Hippocampal formation (tissue), 2 donors: Measurements from ENCODE around the gene TRDN.

Experiments used
- DNase-seq, 2 donors: peaks; one replicate each; lab custom pipeline; 2025; lab: John Stamatoyannopoulos, UW

Gene TRDN, protein sequence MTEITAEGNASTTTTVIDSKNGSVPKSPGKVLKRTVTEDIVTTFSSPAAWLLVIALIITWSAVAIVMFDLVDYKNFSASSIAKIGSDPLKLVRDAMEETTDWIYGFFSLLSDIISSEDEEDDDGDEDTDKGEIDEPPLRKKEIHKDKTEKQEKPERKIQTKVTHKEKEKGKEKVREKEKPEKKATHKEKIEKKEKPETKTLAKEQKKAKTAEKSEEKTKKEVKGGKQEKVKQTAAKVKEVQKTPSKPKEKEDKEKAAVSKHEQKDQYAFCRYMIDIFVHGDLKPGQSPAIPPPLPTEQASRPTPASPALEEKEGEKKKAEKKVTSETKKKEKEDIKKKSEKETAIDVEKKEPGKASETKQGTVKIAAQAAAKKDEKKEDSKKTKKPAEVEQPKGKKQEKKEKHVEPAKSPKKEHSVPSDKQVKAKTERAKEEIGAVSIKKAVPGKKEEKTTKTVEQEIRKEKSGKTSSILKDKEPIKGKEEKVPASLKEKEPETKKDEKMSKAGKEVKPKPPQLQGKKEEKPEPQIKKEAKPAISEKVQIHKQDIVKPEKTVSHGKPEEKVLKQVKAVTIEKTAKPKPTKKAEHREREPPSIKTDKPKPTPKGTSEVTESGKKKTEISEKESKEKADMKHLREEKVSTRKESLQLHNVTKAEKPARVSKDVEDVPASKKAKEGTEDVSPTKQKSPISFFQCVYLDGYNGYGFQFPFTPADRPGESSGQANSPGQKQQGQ

DNA sequence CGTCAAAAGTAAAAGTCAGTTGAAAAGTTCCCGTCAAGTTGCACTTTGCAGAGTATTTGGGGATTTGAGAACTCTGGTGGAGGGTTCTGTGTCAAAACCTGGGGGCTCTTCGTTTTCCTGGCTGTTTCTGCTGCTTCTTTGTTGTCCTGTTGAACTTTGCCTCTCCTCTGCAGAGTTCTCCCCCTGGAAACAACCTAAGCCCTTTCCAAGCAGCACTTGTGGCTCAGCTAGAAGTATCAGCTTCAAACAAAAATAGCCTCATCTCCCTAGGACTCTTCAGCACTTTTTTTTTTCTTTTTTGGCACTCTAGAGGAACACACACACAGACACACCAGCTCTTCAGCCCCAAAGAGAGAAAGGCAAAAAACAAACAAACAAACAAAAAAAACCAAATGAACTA is at the start of gene TRDN:
Gene TRDN (minus strand): TSS at position 169 of the 400 bp plus-strand sequence. CDS start 175 bp downstream, outside the sequence.
- DNase-seq, result no peak

DNA sequence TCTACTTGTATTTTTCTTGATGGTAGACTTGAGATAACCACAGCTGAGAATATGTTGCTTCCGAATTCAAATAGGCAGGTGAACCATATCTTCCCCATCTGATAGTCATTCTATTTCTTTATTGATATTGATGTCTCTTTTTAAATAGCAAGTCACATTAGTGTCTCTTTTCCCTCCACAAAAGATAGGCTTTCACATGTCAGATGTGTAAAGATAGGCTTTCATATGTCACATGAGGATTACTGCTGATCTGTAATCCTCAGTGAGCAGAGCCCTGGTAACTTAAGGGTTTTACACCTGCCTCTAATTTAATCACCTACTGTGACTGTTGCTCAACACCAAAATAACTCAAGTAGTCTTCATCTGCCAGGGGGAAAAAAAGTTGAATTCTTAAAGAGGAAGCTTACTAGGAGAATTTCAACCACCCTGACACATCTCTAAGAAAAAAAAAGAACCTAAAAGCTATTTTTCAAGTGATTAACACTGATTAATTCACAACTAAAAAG is 45.3 kb upstream of the TRDN start:
- no peak for DNase-seq

DNA sequence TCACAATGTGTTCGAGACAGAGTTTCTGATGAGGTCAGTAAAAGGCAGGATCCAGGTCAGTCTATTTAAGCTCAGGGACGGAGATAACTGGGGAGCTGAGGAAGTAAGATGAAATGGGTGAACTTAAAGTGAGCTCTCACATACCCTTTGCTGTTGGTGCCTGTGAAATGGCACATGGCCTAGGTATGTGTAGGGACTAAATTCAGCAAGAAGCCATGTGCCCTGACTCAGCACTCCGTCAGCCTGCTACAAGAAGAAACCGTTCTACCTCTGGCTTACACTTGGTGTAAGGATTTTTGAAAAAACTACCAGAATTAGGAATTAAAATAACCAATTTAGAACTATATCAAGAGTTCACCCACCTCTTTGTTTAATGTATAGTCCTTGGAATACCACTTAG is 41.1 kb upstream of the TRDN start:
- no peak for DNase-seq

DNA sequence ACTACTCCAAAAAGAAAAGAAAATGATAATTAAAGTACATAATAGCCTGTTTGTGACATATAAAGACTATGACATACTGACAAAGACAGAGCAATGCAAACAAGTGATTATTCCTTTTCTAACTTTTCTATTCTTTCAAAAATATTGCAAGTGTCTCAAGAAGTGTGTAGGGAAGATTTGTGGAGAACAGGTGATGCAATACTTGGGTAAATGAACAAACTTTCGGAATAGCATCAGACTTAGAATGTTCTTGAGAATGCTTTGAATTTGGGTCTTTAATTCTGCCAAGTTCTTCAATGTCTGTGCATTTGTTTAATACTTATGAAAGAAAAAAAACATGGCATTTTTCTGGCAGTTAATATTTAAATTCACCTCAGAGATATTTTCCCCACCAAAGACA is 40.0 kb upstream of the TRDN start:
- DNase-seq, result no peak

DNA sequence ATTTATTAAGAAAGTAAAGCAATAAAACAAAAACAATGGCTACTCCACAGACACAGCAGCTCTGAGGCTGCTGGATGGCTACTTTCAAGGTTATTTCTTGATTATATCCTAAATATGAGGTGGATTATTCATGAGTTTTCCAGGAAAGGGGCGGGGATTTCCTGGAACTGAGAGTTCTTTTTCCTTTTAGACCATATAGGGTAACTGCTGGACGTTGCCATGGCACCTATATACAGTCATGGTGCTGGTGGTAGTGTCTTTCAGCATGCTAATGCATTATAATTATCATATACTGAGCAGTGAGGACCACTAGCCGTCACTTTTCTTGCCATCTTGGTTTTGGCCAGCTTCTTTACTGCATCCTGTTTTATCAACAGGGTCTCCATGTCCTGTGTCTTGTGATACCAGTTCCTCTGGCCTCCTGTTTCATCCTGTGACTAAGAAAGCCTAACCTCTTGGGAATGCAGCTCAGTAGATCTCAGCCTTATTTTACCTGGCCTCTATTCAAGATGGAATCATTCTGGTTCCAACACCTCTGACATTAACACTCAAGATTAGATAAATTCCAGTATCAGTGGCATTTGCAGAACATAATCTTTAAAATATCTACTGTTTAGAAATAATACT is 32.3 kb upstream of the TRDN start:
- no peak for DNase-seq

DNA sequence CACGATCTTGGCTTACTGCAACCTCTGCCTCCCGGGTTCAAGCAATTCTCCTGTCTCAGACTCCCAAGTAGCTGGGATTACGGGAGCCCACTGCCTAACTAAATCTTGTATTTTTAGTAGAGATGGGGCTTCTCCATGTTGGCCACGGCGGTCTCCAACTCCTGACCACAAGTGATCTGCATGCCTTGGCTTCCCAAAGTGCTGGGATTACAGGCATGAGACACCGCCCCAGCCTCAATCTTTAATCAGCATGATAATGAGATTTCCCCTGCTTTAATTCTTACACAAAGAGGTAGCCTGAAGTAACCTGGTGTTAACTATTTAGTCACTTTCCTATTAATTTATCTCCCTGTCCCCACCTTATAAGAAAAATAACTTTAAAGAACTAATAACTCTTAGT is 31.3 kb upstream of the TRDN start:
- DNase-seq, result no peak

DNA sequence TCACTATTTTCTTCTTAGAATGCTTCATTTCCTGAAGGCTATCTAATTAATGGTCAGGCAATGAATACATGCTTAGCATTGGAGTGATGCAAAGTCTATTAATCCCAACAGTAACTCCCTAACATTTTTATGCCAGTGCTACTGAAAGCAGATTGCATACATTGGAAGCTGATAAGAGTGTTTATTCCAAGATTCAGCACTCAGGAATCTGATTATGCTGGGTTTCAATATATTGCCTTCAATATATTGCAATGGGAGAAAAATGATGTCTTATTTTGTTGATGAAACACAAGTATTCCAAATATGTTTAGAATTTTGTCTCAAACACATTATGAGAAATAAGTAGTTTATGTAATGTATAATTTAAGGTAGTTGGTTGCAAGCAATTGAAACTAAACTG is 26.7 kb upstream of the TRDN start:
- DNase-seq, result no peak

DNA sequence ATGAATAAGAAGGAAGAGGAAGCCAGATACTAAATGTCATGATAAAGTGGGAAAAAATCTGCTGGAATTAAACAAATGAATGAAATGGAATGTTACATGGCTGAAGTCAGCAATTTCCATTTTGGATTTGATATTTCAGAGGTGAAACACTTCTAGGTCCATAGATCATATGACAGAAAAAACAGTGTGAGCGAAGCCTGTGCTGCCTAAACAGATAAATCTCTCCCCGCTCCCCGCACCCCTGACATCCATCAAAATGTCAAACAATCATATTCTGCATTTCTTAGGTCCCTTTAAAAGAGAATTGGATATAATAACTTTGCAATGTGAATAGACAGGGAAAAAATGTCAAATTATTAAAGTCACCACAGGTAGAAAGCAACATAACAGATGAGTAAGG is 26.0 kb upstream of the TRDN start:
- DNase-seq, result no peak

DNA sequence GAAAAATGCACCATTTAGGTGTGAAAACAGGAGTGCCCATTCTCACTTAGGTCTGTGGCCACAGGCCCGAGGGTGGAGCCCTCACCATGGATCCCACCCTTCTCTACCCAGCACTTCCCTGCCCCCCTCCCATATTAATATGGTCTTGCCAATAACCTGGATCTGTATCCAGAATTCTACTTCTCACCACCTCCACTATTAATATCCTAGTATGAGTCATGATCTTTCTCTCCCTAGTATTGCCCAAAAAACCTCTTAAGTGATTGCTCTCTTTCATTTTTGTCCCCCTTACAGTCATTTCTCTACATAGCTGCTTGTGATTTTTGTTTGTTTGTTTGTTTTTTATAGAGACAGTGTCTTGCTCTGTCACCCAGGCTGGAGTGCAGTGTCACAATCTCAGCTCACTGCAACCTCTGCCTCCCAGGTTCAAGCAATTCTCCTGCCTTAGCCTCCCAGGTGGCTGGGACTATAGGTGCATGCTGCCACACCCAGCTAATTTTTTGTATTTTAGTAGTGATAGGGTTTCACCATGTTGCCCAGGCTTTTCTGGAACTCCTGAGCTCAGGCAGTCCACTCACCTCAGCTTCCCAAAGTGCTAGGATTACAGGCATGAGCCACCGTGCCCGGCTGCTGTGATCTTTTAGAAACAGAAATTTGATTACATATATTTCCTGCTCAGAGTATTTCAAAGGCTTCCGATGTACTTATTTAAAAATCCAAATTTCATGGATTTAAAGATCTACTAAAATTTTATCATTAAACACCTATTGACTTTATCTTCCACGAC is 24.5 kb upstream of the TRDN start:
- no peak for DNase-seq

DNA sequence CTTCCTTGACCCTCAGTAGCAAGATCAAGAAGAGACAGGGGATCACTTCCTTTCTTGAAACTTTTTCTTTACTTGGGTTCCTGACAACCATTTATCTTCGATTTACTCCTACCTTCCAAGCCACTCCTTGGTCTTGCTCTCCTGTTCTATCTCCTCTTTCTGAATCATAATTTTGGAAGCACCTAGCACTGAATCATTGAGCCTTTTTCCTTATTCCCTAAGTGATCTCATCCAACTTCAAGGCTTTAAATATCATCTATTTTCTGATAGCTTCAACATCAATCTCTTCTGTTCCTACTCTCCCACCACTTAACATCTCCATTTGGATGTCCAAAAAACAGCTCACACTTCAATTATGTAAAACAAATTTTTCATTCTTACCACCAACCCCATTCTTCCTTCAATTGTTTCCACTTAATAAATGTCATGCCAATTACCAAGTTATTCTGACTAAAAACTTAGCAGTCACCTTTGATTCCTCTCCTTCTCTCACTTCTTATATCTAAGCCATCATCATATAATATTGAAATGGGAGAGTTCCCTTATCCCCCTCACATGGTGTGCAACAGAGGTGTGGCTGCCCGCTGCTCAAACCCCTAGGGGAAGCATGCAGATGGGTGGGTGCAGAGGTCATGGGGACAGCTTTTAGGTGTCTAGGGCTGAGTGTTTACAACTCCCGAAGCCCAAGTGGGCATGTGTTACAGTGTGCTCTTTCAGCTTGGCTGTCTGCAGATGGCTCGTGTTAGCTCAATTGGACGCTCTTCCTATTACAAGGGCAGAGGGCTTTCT is 23.4 kb upstream of the TRDN start:
- no peak for DNase-seq

DNA sequence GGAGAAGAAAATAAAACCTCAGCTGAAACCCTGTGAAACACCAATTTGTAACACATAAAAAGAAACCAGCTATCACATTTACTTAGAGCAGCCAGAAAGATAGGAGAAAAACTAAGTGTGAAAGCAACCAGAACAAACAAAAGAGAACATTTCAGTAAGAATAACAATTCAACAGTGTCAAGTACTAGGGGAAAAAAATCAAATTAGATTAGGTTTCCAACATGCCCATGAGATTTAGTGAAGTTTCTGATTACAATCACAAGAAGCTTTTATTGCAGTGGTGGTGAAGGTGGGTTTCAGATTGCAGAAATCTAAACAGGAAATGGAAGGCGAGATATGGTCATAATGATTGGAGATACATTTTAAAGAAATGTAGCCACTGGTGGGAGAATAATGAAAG is 22.1 kb upstream of the TRDN start:
- no peak for DNase-seq

DNA sequence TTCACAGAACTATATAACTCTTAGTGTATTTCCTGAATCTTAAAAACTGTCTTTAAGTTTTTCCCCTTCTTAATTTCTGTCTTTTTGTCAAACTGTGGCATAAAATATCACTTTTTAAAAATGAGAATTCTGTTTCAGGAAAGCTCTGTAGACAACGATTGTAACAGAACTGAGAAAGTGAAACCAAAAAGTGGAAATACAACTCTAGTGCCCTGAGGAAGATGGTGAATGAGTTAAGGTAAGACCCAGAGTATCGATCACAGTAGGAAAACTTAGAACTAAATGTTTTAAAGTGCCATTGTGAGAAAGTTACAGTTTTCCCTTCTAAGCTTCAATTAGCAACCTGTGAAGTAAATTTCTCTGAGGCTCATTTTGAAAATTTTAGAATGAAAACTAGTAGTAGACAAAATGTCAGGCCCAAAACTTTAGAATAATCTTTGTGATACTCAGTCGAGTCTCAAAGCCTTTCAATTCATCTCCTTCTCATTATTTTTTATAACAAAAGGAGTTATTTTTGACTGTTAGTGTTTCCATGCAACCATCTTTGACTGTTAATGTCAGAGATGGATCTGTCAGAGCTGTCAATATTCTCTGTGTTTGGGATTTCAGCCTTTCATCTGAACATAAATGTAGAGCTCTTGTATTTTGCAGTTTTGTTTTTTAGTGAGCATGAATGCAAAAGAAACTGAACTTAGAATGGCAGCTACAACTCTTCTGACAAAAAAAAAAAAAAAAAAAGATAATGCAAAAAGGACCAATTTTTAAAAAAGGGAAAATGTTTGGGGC is 19.0 kb upstream of the TRDN start:
- DNase-seq, result no peak

DNA sequence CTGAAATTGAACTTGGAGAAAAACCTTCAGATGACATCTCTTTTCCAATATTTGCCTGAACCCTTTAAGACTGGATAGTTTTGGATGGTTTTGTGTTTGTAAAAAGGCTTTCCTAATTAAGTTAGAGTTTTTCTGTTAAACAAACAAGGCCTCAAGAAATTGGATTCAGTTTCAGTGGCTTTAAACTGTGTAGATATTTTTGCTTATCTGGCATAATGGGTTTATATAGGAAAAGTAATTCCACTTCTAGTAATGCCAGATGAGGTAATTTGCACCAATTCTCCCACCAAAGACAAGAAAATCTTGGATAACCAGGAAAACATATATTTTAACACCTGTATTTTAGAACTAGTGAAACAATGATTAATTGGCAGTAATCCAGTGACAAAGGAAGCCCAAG is 12.0 kb upstream of the TRDN start:
- DNase-seq, result no peak

DNA sequence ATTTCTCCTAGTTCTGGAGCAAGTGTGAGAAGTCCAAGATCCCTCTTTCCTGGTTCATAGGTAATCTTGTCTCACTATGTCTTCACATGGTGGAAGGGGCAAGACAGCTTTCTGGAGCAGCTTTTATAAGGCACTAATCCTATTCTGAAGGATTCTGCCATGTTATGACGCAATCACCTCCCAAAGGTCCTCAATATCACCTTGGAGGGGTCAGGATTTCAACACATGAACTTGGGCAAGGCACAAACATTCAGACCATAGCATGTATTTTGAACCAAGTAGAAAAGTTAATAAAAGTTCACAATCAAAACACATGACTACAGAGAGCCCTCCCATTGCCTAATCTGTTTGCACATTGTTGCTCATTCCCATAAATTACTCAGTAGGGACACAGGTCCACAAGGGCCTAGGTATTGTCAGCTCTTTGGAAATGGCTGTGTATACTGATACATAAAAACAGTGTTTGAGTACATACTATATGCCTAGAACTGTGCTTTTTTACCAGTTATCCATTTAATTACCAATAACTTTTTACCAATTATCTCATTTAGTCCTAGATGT is 11.3 kb upstream of the TRDN start:
- DNase-seq, result no peak

DNA sequence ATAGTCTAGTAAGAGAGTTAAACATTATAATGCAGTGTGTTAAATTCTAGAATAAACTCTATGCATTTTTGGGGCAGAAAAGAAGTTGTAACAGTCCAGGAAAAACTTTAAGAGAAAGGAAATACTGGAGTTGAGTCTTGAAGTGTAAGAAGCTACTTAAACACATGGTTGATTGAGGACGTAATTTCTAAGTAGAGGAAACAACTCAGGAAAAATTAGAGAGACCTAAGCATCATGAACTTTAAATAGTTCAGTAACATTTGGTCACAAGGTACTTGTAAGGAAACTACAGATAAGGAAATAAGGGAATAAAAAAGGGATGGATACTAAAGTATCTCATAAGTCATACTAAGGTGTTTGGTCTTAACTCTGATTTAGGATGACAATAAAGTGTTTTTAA is 4.7 kb upstream of the TRDN start:
- DNase-seq, result no peak

DNA sequence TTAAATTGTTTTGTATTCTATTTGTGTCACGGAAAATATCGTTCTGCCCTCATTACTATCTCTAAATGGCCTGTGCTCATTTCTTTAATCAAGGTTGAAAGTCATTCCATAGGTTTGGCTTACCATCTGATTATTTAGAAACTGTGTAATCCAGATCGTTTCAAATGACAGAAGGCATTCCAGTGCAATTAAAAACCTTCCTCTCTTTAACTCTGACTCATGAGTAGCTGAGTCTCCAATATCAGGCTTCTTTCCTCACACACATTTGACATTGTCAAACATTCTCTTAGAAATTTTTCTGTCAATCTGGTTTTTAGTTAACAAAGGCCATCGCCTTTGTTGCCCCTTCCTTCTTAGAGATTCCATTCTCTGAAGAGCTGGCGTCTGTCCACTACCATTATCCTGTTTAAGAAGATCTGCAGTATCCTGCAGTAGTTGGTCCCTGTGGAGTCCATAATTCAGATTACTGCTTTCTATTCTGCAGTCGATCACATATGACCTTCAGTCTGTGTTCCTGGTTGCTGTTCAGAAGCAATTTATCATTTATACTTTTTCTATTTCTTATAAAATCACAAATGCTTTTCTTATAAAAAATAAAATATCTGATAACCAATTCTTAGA is 3.9 kb upstream of the TRDN start:
- no peak for DNase-seq

DNA sequence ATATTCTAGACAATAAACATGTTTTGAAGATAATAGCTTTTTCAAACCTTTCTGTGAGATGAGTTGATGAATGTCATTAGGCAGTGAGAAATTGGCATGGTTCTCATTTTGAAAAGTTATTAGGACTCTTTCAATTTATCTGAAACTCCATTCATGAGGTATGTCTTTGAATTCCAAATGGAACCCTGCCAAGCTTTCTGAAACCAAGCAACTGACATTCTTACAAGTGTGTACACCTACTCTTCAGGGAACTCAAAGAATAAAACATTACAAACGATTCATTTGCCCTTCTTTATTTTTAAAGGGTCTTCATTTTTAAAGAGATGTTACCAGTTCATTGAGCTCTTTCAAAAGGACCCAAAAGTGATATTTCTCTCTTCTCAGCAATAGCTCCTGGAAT is 2.1 kb upstream of the TRDN start:
- no peak for DNase-seq

DNA sequence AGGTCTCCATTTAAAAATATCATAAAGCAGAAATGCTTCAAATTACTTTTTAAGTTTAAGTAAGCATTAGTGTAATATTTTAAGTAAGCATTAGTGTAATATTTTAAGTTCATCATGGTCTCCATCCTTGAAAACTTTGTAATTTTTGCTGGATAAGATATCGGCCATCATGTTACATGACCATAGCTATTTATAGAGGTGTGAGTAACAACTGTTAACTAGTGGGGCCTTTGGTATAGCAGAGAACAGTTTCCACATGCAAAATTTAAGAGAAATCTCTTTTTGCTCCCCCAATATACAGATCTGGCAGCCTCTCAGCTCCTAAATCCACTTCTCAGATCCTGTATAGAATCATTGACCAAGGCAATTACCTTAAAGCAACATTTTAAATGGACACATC is 468 bp downstream of the TRDN start:
- DNase-seq, result no peak

DNA sequence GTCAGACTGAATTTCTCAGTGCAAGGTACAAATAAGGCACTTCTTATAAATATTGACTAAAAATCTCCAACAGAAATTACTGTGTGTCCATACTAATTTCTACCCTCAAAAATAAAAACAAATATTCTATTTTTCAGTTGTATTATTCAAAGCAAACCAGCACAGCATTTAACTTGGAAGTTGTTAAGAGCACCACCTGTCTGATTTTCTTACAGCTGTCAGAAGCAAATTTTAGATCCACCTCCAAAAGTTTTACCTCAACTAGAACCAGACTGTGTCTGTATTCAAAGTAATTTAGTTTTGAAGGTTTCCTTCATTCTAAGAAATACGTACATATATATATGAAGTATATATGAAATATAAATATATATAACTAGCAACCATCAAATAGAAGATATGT is 1.2 kb downstream of the TRDN start:
- DNase-seq, result no peak

DNA sequence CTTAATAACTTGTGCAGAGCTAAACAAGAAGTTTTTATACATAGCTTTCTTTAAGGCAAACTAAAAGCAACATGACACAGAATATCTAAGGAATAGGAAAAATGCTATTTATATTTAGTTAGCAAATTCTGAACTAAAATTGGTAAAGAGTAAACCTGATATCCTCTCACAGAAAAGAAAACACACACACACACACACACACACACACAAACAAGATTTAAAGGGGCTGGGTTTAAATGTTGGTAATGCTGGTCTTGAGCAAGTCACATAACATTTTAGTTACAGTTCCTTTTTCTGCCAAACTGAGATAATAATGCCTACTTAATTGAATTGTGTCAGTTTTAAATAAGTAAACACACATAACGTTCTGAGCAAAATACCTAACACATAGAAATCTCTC is 1.6 kb downstream of the TRDN start:
- no peak for DNase-seq
